HG03469 (cell line): ENCODE results near the gene BBOF1.

Experiments used
- ATAC-seq: cut with Tn5 transposase; IDR thresholded peaks from one replicate; pipeline ENCODE4 v1.9.1; 2021; ENCODE audit warnings: mild to moderate bottlenecking, moderate library complexity, moderate number of reproducible peaks; ENCODE audit not compliant: unreplicated experiment

The BBOF1 gene

GRCh38 chr14:74019408-74020137, 424 bp downstream of the BBOF1 start:
- no peak for ATAC-seq

GRCh38 chr14:74022346-74022745, 3.2 kb downstream of the BBOF1 start:
- ATAC-seq = no peak

- no peak for ATAC-seq
Observed at GRCh38 chr14:74029136-74029535, 10.0 kb downstream of the BBOF1 start.

GRCh38 chr14:74034572-74034971, 15.4 kb downstream of the BBOF1 start:
- ATAC-seq = no peak

GRCh38 chr14:74035556-74035955, 16.4 kb downstream of the BBOF1 start:
- no peak for ATAC-seq

GRCh38 chr14:74038020-74038859, 19.1 kb downstream of the BBOF1 start:
- ATAC-seq = no peak

GRCh38 chr14:74042296-74042695, 23.1 kb downstream of the BBOF1 start:
- no peak for ATAC-seq

- ATAC-seq = no peak
Observed at GRCh38 chr14:74045522-74045921, 26.4 kb downstream of the BBOF1 start.

GRCh38 chr14:74048281-74048680, 29.1 kb downstream of the BBOF1 start:
- ATAC-seq = no peak

- no peak for ATAC-seq
Observed at GRCh38 chr14:74049876-74050495, 30.8 kb downstream of the BBOF1 start.

GRCh38 chr14:74062809-74063150, 43.6 kb downstream of the BBOF1 start:
- ATAC-seq = no peak

GRCh38 chr14:74064426-74064825, 45.3 kb downstream of the BBOF1 start:
- ATAC-seq = no peak

GRCh38 chr14:74064883-74065282, 45.7 kb downstream of the BBOF1 start:
- ATAC-seq = no peak

- no peak for ATAC-seq
Observed at GRCh38 chr14:74065746-74066575, 46.8 kb downstream of the BBOF1 start.

- no peak for ATAC-seq
Observed at GRCh38 chr14:74077401-74077800, 58.3 kb downstream of the BBOF1 start.

- no peak for ATAC-seq
Observed at GRCh38 chr14:74080820-74081460, 61.8 kb downstream of the BBOF1 start.

- no peak for ATAC-seq
Observed at GRCh38 chr14:74081491-74081890, 62.3 kb downstream of the BBOF1 start.

GRCh38 chr14:74083161-74083560, 64.0 kb downstream of the BBOF1 start:
- ATAC-seq = no peak

- ATAC-seq = no peak
Observed at GRCh38 chr14:74083784-74084276, 64.7 kb downstream of the BBOF1 start.
